Duodenal mucosa (tissue), 2 donors: ENCODE data around the gene CAMK1D.

ENCODE experiments used
- H3K27ac ChIP-seq: one replicate; pipeline ENCODE4 v1.7.0; 2013; ENCODE audit warnings: low read depth, low read length
- H3K27me3 ChIP-seq, 2 donors: one replicate each; pipeline ENCODE4 v1.7.0; 2013; ENCODE audit warnings: low read length in 2 of 2, control low read depth in 1 of 2; ENCODE audit not compliant: insufficient read depth in 2 of 2, control insufficient read depth in 1 of 2
- H3K36me3 ChIP-seq, 2 donors: one replicate each; pipeline ENCODE4 v1.7.0; 2013; ENCODE audit warnings: low read length in 2 of 2, control low read depth in 1 of 2; ENCODE audit not compliant: insufficient read depth in 2 of 2, control insufficient read depth in 1 of 2
- H3K4me1 ChIP-seq, 2 donors: one replicate each; pipeline ENCODE4 v1.7.0; 2013; ENCODE audit warnings: low read length in 2 of 2, control low read depth in 1 of 2; ENCODE audit not compliant: insufficient read depth in 2 of 2, control insufficient read depth in 1 of 2
- H3K4me3 ChIP-seq, 2 donors: one replicate each; pipeline ENCODE4 v1.7.0; 2013; ENCODE audit warnings: low read length in 2 of 2, low read depth in 1 of 2
- H3K9ac ChIP-seq, 2 donors: one replicate each; pipeline ENCODE4 v1.7.0; 2013; ENCODE audit warnings: low read length in 2 of 2, low read depth in 1 of 2
- H3K9me3 ChIP-seq, 2 donors: one replicate each; pipeline ENCODE4 v1.7.0; 2013; ENCODE audit warnings: low read length in 2 of 2, control low read depth in 1 of 2; ENCODE audit not compliant: control insufficient read depth in 1 of 2

The CAMK1D gene

GRCh38 chr10:12476656-12477055 lies 127.3 kb downstream of the CAMK1D start:
- H3K9me3 ChIP-seq, result no peaks in the 10 kb centered on the region
- H3K27me3 ChIP-seq, result no peaks in the 10 kb centered on the region
- peaks cover 0 to 6% of the 10 kb centered on the region in 2 donors for H3K4me1 ChIP-seq
- H3K36me3 ChIP-seq, result no peaks in the 10 kb centered on the region
- no peak overlapping the region for H3K4me3 ChIP-seq
- H3K9ac ChIP-seq, result no peak overlapping the region
- H3K27ac ChIP-seq, result no peak overlapping the region

GRCh38 chr10:12479437-12479844 lies 130.1 kb downstream of the CAMK1D start:
- no peak overlapping the region for H3K4me3 ChIP-seq
- no peaks in the 10 kb centered on the region for H3K27me3 ChIP-seq
- H3K36me3 ChIP-seq, result no peaks in the 10 kb centered on the region
- peaks cover 0 to 6% of the 10 kb centered on the region in 2 donors for H3K4me1 ChIP-seq
- H3K27ac ChIP-seq, result no peak overlapping the region
- no peaks in the 10 kb centered on the region for H3K9me3 ChIP-seq
- H3K9ac ChIP-seq, result no peak overlapping the region

- Histone ChIP-seq H3K27me3 (no peaks in the 10 kb centered on the region), H3K4me3 (no peak overlapping the region), H3K4me1 (peaks cover 1 to 10% of the 10 kb centered on the region in 2 donors), H3K36me3 (no peaks in the 10 kb centered on the region), H3K9me3 (no peaks in the 10 kb centered on the region), H3K9ac (no peak overlapping the region), H3K27ac (no peak overlapping the region)
These were observed 130.6 kb downstream of the CAMK1D start for GRCh38 chr10:12479924-12480323.

GRCh38 chr10:12480440-12480839 lies 131.1 kb downstream of the CAMK1D start:
- Histone ChIP-seq H3K27me3 (no peaks in the 10 kb centered on the region), H3K36me3 (no peaks in the 10 kb centered on the region), H3K4me1 (peaks cover 7 to 16% of the 10 kb centered on the region in 2 donors), H3K9ac (no peak overlapping the region), H3K9me3 (no peaks in the 10 kb centered on the region), H3K4me3 (no peak overlapping the region), H3K27ac (no peak overlapping the region)

GRCh38 chr10:12481924-12482323 lies 132.6 kb downstream of the CAMK1D start:
- H3K36me3 ChIP-seq, result no peaks in the 10 kb centered on the region
- no peak overlapping the region for H3K27ac ChIP-seq
- H3K9ac ChIP-seq, result no peak overlapping the region
- no peaks in the 10 kb centered on the region for H3K9me3 ChIP-seq
- H3K4me3 ChIP-seq, result no peak overlapping the region
- H3K27me3 ChIP-seq, result no peaks in the 10 kb centered on the region
- H3K4me1 ChIP-seq, result peaks cover 12 to 21% of the 10 kb centered on the region in 2 donors

GRCh38 chr10:12482587-12482986 lies 133.2 kb downstream of the CAMK1D start:
- no peak overlapping the region for H3K27ac ChIP-seq
- no peak overlapping the region for H3K9ac ChIP-seq
- no peak overlapping the region for H3K4me3 ChIP-seq
- H3K4me1 ChIP-seq, result peaks cover 12 to 21% of the 10 kb centered on the region in 2 donors
- no peaks in the 10 kb centered on the region for H3K9me3 ChIP-seq
- no peaks in the 10 kb centered on the region for H3K27me3 ChIP-seq
- H3K36me3 ChIP-seq, result no peaks in the 10 kb centered on the region

- peak overlapping the region; percentile 8 to 50 for H3K4me3 ChIP-seq
- H3K9me3 ChIP-seq, result no peaks in the 10 kb centered on the region
- H3K36me3 ChIP-seq, result no peaks in the 10 kb centered on the region
- no peaks in the 10 kb centered on the region for H3K27me3 ChIP-seq
- H3K27ac ChIP-seq, result no peak overlapping the region
- H3K4me1 ChIP-seq, result peaks cover 12 to 21% of the 10 kb centered on the region in 2 donors
- H3K9ac ChIP-seq, result no peak overlapping the region
These were observed 134.9 kb downstream of the CAMK1D start for GRCh38 chr10:12484002-12484918.

GRCh38 chr10:12484941-12485805 lies 135.8 kb downstream of the CAMK1D start:
- Histone ChIP-seq H3K9me3 (no peaks in the 10 kb centered on the region), H3K27ac (no peak overlapping the region), H3K4me1 (peaks cover 16 to 30% of the 10 kb centered on the region in 2 donors), H3K4me3 (peak overlapping the region; percentile 8 to 50), H3K9ac (peak overlapping the region in 1 of 2 donors; percentile 43), H3K27me3 (no peaks in the 10 kb centered on the region), H3K36me3 (no peaks in the 10 kb centered on the region)

GRCh38 chr10:12487366-12487765 lies 138.0 kb downstream of the CAMK1D start:
- no peaks in the 10 kb centered on the region for H3K36me3 ChIP-seq

GRCh38 chr10:12488626-12489025 lies 139.3 kb downstream of the CAMK1D start:
- H3K36me3 ChIP-seq, result no peaks in the 10 kb centered on the region
- no peak overlapping the region for H3K9ac ChIP-seq
- H3K4me3 ChIP-seq, result no peak overlapping the region
- no peaks in the 10 kb centered on the region for H3K27me3 ChIP-seq
- no peak overlapping the region for H3K27ac ChIP-seq
- no peaks in the 10 kb centered on the region for H3K9me3 ChIP-seq
- H3K4me1 ChIP-seq, result peaks cover 16 to 31% of the 10 kb centered on the region in 2 donors

More at GRCh38 chr10:12487366-12487765, 138.0 kb downstream of the CAMK1D start:
- H3K9ac ChIP-seq, result no peak overlapping the region
- H3K4me3 ChIP-seq, result no peak overlapping the region
- H3K27ac ChIP-seq, result no peak overlapping the region
- H3K9me3 ChIP-seq, result no peaks in the 10 kb centered on the region
- peaks cover 16 to 31% of the 10 kb centered on the region in 2 donors for H3K4me1 ChIP-seq
- no peaks in the 10 kb centered on the region for H3K27me3 ChIP-seq
